ENCODE results near the gene PCGF5. TPM values are rescaled to one million over a fixed set of nuclear protein-coding genes. Genes with fewer than 3 reads are reported as not detected.

PCGF5 gene
- total and polyA plus RNA-seq, 9 of the 15 experiments (the other 6 are each of a cell fraction or from before 2014, with no cell fraction given) = 10.9 to 40.0 (median 20.3) TPM

DNA sequence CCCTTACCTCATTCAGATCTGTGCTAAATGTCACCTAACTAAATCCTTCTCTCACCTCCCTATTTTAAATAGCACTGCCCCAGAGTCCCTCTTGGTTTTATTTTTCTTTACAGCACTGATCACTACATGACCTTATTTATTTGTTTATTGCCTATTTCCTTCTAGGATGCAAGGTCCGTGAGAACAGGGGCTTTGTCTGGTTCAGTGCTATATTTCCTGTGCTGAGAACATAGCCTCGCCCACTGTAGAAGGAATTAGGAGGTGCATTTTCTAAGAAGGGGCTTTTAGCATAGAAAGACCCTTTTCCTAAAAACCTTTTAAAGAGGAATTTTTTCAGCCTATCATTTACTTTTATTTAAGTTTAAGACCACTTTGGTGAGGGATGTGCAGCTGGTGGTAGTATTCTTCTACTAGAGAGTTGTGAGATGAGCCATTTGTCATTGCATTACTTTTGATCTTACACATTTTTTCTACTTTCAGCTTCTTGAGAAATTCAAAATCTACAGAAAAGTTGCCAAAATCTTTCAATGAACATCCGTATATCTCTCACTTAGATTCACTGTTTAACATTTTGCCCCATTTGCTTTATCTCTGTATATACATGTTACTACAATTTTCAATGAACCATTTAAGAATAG, 13.5 kb upstream of the PCGF5 start:
- Histone ChIP-seq H3K27ac (ENCODE audit: extremely low read depth, low read depth, low read length) (no peak overlapping the region), H3K36me3 (ENCODE audit: control insufficient read depth, insufficient read depth, low read length) (no peaks in the 10 kb centered on the region), H3K4me1 (replicated peaks in 1 of 2; ENCODE audit: control insufficient read depth in 2 of 2, insufficient read depth in 2 of 2, low read length in 2 of 2) (peaks cover 0 to 9% of the 10 kb centered on the region in 2 experiments; a peak in 2 of 5 replicates), H3K4me3 (no peak overlapping the region), H3K4me2 (ENCODE audit: insufficient read depth, low read length) (no peak overlapping the region), H3K9me3 (replicated peaks; ENCODE audit: control insufficient read depth, insufficient read depth, low read depth, low read length) (no peaks in the 10 kb centered on the region), H4K20me1 (replicated peaks; ENCODE audit: control insufficient read depth, insufficient read depth, low read length) (peaks cover 2% of the 10 kb centered on the region; the same call in 1 of the 2 replicates), H3K9me1 (ENCODE audit: control insufficient read depth, insufficient read depth, low read length) (no peaks in the 10 kb centered on the region), H2AFZ (ENCODE audit: low read depth, low read length) (no peak overlapping the region), H3K27me3 (ENCODE audit: control insufficient read depth in 2 of 2, insufficient read depth in 2 of 2, low read length in 2 of 2) (no peaks in the 10 kb centered on the region), H3K79me2 (ENCODE audit: control insufficient read depth, insufficient read depth, low read length) (peaks cover 46% of the 10 kb centered on the region), H3K9ac (ENCODE audit: insufficient read depth in 1 of 2, low read depth in 2 of 2, low read length in 2 of 2) (no peak overlapping the region)
- ChIA-PET CTCF (ENCODE audit: low intra/inter-chr PET ratio) (no interaction called here), POLR2A (interaction anchor here (1.7 kb wide), 1 partner anchor 11 kb away, joined by 4 read pairs; no protein-coding TSS in a partner anchor)
- BruUV-seq (replicated peaks) = no TSS peak
- no peak for DNase-seq (ENCODE audit: extremely low read depth in 1 of 4, low spot score in 3 of 4)
- FAIRE-seq = no peak
- no peak for ATAC-seq
- whole genome bisulfite sequencing (ENCODE audit: insufficient coverage, low coverage, missing lambda C conversion rate) = 53% methylated on average over 3 of the region's 3 CpGs
- in situ Hi-C loops (cut with MboI) = no loop called here
- intact Hi-C loops (cut with micrococcal nuclease) = loop anchor here (5.0 kb wide), 1 partner anchor 105 kb away; no protein-coding TSS in a partner anchor
- TF ChIP-seq ZNF668 (CRISPR knock-in tag; IDR thresholded peaks at IDR 0.05) = no peak

DNA sequence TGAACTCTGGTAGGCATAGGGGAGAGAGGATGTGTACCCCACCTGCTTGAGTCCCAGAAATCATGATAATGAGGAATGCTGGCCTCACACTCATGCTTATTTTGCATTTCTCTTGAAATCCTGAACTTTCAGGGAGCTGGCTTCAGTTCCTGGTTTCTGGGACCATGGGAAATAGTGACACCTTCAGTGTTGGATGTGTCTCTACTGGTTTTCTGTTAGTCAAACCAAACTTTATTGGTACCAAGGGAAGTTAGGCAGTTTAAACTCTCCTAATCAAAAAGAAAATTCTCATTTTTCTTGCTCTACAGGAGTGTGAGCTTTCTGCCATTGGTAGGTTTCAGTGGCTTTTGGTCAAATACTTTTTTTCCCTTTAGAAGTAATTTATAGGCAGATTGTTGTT, 11.8 kb upstream of the PCGF5 start:
- POLR2A ChIA-PET = no interaction called here
- intact Hi-C loops (cut with micrococcal nuclease) = loop anchor here (5.0 kb wide), 1 partner anchor 106 kb away; no protein-coding TSS in a partner anchor
- H3K79me2 ChIP-seq (ENCODE audit: control insufficient read depth, insufficient read depth, low read length) = peaks cover 29% of the 10 kb centered on the region
- TF ChIP-seq NFE2L1 (tag; IDR thresholded peaks at IDR 0.05; ENCODE audit: borderline replicate concordance, low read depth) (no peak), SMARCC2 (IDR thresholded peaks at IDR 0.05; ENCODE audit: low read depth) (no peak), GTF2F1 (IDR thresholded peaks at IDR 0.05; ENCODE audit: low read depth, low read length) (no peak)
- TF ChIP-seq, protein P1, sequence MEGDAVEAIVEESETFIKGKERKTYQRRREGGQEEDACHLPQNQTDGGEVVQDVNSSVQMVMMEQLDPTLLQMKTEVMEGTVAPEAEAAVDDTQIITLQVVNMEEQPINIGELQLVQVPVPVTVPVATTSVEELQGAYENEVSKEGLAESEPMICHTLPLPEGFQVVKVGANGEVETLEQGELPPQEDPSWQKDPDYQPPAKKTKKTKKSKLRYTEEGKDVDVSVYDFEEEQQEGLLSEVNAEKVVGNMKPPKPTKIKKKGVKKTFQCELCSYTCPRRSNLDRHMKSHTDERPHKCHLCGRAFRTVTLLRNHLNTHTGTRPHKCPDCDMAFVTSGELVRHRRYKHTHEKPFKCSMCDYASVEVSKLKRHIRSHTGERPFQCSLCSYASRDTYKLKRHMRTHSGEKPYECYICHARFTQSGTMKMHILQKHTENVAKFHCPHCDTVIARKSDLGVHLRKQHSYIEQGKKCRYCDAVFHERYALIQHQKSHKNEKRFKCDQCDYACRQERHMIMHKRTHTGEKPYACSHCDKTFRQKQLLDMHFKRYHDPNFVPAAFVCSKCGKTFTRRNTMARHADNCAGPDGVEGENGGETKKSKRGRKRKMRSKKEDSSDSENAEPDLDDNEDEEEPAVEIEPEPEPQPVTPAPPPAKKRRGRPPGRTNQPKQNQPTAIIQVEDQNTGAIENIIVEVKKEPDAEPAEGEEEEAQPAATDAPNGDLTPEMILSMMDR (IDR thresholded peaks at IDR 0.05 in 2 of 3, conservative IDR thresholded peaks at IDR 0.05 in 1 of 3; ENCODE audit: insufficient read depth in 2 of 3, low read depth in 1 of 3, low read length in 3 of 3) = peak in 2 of 3 experiments; percentile 9 to 40; a peak in 3 of 6 replicates

More for the DNA sequence above, 11.8 kb upstream of the PCGF5 start:
- ATAC-seq (no peak), FAIRE-seq (no peak), DNase-seq (ENCODE audit: extremely low read depth in 1 of 4, low spot score in 3 of 4) (no peak)
- no peaks in the 10 kb centered on the region for H3K36me3 ChIP-seq (ENCODE audit: control insufficient read depth, insufficient read depth, low read length)
- no peaks in the 10 kb centered on the region for H3K9me3 ChIP-seq (replicated peaks; ENCODE audit: control insufficient read depth, insufficient read depth, low read depth, low read length)
- no peak overlapping the region for H3K27ac ChIP-seq (ENCODE audit: extremely low read depth, low read depth, low read length)
- H3K9me1 ChIP-seq (ENCODE audit: control insufficient read depth, insufficient read depth, low read length) = no peaks in the 10 kb centered on the region
- CTCF ChIA-PET (ENCODE audit: low intra/inter-chr PET ratio) = no interaction called here
- H3K4me2 ChIP-seq (ENCODE audit: insufficient read depth, low read length) = no peak overlapping the region
- peaks cover 0 to 6% of the 10 kb centered on the region in 2 experiments; a peak in 2 of 5 replicates for H3K4me1 ChIP-seq (replicated peaks in 1 of 2; ENCODE audit: control insufficient read depth in 2 of 2, insufficient read depth in 2 of 2, low read length in 2 of 2)
- H3K4me3 ChIP-seq = no peak overlapping the region
- BruUV-seq (replicated peaks) = no TSS peak
- in situ Hi-C loops (cut with MboI) = no loop called here
- H2AFZ ChIP-seq (ENCODE audit: low read depth, low read length) = no peak overlapping the region
- H4K20me1 ChIP-seq (replicated peaks; ENCODE audit: control insufficient read depth, insufficient read depth, low read length) = 0 out of 2 replicates have a peak, but pooled peaks cover 2% of the 10 kb centered on the region
- H3K9ac ChIP-seq (ENCODE audit: insufficient read depth in 1 of 2, low read depth in 2 of 2, low read length in 2 of 2) = no peak overlapping the region
- H3K27me3 ChIP-seq (ENCODE audit: control insufficient read depth in 2 of 2, insufficient read depth in 2 of 2, low read length in 2 of 2) = no peaks in the 10 kb centered on the region
